Right cardiac atrium (tissue), 5 donors: ENCODE data around the gene CLCN7. TPM values are rescaled to one million over a fixed set of nuclear protein-coding genes. Genes with fewer than 3 reads are reported as not detected.

ENCODE experiments used
- ATAC-seq, 2 donors: fragments of 200-7000 bp; cut with Tn5 transposase; one replicate each; pipeline versions ENCODE4 v1.8.0 to v1.9.1; 2020; ENCODE audit warnings: moderate library complexity in 2 of 2, mild to moderate bottlenecking in 1 of 2
- DNase-seq, 3 donors: peaks; one replicate each; pipeline ENCODE4 v3.0.0-alpha.2; 2020
- H3K27ac ChIP-seq: one replicate; pipeline ENCODE4 v1.5.1; 2013; ENCODE audit warnings: mild to moderate bottlenecking, low read length, control low read depth, moderate library complexity
- H3K27me3 ChIP-seq: one replicate; pipeline ENCODE4 v1.6.1; 2013; ENCODE audit not compliant: control insufficient read depth, insufficient read depth
- H3K4me1 ChIP-seq: one replicate; pipeline ENCODE4 v1.6.1; 2013; ENCODE audit warnings: low read length; ENCODE audit not compliant: control insufficient read depth, insufficient read depth
- H3K4me3 ChIP-seq: one replicate; pipeline ENCODE4 v1.5.1; 2013; ENCODE audit warnings: low read length, control low read depth
- H3K9me3 ChIP-seq: one replicate; pipeline ENCODE4 v1.6.1; 2013; ENCODE audit warnings: low read length; ENCODE audit not compliant: control insufficient read depth
- WGBS: extraction: QIAGEN DNeasy Blood & Tissue Kit; methylation state at CpG from one replicate; pipeline ENCODE4 v1.1.7; 2013; 5-methylcytosine and 5-hydroxymethylcytosine counted together
- intact Hi-C, 4 donors: fragments of 100-400 bp; cut with DNase I; formaldehyde crosslinking; loops; one replicate each; pipeline versions ENCODE4 v1.11.0 to v1.14.0; 2022 to 2023
- polyA plus RNA-seq: library from polyadenylated mRNA; stranded (reverse); fragments of 200-250 nt; gene quantifications from one replicate; pipeline ENCODE4 v1.2.3, GENCODE V29; 2013
- total RNA-seq, 4 donors: library from RNA; stranded (reverse); fragmentation: NEBNext Ultra II Directional; extraction: Animal tissue kit (Norgen Biotek cat#: 25700); gene quantifications; one replicate each; pipeline ENCODE4 v1.2.1, GENCODE V29; 2021
- donor health status: healthy with polysubstance abuse.
- donor health status: DM: no; HTN: yes; CAD: no.
- donor health status: DM: no; HTN: no; CAD: no.
- donor health status: DM: no; HTN: yes; CAD: no; lungs with severe emphysema.
- donor health status: DM: yes; HTN: yes; CAD: no.

The CLCN7 gene
- total and polyA plus RNA-seq, 5 donors = 32.9 to 54.8 (median 47.7) TPM

DNA sequence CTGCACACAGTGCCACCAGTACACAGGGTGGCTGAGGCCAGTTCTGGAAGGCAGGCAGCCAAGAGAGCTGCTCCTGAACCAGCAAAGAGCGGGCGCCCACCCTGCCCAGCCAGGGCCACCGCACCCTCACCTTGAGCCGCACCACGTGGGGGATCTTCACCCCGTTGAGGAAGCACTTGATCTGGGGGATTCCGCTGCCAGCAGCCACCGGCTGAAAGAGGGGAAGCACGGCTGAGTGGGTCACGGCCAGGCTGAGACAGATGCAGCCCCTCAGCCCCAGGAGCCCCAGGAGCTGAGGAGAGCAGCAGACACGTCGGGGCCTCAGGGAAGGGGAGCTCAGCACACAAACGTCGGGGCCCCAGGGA, 15.9 kb downstream of the CLCN7 start:
- Histone ChIP-seq H3K27me3 (no peaks in the 10 kb centered on the region), H3K4me3 (no peak overlapping the region), H3K9me3 (no peaks in the 10 kb centered on the region), H3K4me1 (no peaks in the 10 kb centered on the region), H3K27ac (no peak overlapping the region)
- peak in 1 of 3 donors; percentile 56 for DNase-seq
- WGBS = 77% methylated on average over 14 of the region's 14 CpGs
- intact Hi-C loops = no loop called here
- ATAC-seq = no peak

DNA sequence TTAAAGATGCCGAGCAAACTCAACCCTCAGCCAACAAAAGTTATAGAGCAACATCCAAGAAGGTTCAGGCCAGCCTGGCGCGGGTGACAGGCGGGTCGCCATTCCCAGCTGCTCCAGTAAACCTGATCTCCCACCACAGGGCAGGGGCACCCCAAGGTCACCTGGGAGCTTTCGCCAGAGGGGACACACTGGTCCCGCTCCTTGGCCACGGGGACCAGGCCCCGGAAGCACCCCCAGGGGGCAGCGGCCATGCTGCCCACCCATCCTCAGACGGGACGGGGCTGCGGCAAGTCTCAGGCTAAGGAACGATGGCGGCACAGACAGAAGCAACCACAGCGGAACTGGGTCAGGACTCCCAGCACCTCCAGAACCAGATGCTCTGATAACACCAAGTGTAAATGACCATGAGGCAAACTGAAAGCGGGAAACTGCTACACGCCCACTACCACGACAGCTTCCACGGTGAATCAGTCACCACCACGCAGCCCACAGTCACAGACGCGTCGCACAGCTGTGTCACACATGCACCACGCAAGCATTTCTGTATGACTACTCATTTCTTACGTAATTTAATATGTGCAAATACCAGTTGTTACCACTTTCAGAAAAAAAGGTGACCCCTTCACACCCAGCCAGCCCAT, 16.4 kb downstream of the CLCN7 start:
- DNase-seq (peak in 1 of 3 donors; percentile 36), ATAC-seq (no peak)
- no peak overlapping the region for H3K27ac ChIP-seq
- H3K9me3 ChIP-seq = no peaks in the 10 kb centered on the region
- no peaks in the 10 kb centered on the region for H3K4me1 ChIP-seq
- WGBS = 93% methylated on average over 26 of the region's 26 CpGs
- H3K27me3 ChIP-seq = no peaks in the 10 kb centered on the region
- H3K4me3 ChIP-seq = no peak overlapping the region
- intact Hi-C loops = no loop called here

DNA sequence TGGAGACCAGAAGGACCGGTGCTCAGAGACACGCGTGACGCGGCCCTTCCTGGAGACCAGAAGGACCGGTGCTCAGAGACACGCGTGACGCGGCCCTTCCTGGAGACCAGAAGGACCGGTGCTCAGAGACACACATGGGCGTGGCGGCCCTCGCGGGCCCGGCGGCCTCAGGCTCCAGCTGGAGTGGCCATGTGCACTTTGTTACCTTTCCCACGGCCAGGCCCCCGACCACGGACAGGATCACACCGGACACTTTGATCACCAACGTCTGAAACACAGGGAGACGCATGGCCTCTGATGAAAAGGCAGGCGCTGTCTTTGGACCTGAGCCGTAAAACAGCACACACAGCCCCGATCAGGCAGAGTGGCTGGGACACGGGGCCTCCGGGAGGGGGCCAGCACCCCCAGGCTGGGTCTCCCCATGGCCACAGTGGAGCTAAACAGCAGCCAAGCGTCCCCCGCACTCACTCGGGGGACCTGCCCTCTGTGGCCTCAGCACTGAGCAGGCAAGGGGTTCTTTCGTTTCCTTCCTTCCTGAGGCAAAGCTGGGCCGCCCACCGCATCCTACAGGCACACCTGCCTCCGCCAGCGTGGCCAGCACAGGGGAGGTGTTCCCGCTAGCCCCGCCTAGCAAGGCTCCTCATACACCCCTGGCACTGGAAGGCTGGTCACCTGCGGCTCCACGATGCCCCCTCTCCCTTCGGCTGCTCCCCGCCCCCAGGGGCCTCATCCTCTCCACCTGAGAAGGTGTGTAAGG, 17.2 kb downstream of the CLCN7 start:
- DNase-seq = peak in 2 of 3 donors; percentile 48 to 49
- no peak for ATAC-seq
- Histone ChIP-seq H3K9me3 (no peaks in the 10 kb centered on the region), H3K4me3 (no peak overlapping the region), H3K4me1 (no peaks in the 10 kb centered on the region), H3K27ac (no peak overlapping the region), H3K27me3 (no peaks in the 10 kb centered on the region)
- intact Hi-C loops = no loop called here
- 88% methylated on average over 42 of the region's 42 CpGs for WGBS

DNA sequence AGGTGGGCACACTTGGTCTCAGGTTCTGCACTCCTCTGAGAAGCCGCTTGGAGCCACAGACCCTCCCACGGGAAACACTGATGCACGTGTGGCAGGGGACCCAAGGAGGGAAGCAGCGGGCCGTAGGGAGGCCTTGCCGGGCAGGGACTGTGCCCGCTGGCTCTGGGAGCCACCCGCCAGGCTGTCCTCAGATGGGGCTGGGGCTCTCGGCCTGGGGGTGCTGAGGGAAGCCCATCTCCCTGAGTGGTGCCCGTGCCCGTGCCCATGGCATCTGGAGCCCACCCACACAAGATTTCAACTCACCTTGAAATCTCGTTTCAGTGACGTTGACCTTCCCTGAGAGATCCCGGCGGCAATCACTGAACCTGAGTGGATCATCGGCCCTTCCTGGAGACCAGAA, 17.9 kb downstream of the CLCN7 start:
- Histone ChIP-seq H3K27me3 (no peaks in the 10 kb centered on the region), H3K27ac (no peak overlapping the region), H3K9me3 (no peaks in the 10 kb centered on the region), H3K4me1 (no peaks in the 10 kb centered on the region), H3K4me3 (no peak overlapping the region)
- 91% methylated on average over 16 of the region's 16 CpGs for WGBS
- ATAC-seq (no peak), DNase-seq (peak in 2 of 3 donors; percentile 26 to 37)
- intact Hi-C loops = no loop called here

DNA sequence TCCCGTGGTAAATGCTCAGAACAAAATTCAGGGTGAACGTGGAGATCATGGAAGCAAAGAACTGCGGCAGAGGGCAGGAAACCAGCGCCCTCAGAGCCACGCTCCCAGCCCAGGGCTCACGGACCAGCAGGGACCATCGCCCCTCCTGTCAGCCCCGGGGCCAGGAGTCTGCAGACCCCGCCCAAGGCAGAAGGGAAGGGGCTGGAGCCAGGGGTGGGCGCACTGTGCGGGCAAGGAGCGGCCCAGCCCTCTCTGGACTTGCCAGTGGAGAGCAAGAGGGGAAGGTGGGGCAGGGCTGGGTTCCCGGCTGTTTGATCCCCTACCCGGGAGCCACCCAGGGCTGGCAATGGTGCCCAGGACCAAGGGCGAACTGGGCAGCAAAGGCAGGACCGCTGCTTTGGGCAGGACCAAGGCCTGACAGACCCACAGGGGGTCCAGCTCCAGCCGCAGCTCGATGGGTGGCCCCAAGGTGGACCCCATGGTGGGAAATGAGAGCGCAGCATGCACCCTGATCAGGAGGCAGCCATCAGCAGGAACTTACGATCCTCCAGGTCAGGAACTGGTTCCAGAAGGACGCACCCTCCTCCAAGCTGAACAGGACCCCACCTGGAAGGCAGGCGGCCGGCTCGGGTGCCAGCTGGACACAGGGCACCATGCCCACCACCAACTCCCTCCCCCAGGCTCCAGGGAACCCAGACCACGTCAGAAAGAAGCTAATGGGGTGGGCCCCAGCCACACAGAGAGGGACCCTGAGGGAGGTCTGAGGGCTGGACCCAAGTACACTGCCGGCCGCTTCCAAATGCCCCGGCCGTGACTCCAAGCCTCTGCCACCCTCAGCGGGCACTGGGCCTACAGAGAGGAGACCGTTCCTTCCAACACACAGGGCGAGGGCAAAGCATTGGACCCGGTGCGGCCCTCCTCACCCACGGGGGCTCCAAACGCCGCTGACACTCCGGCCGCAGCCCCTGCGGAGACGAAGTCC, 19.3 kb downstream of the CLCN7 start:
- no peak overlapping the region for H3K4me3 ChIP-seq
- ATAC-seq = no peak
- no peaks in the 10 kb centered on the region for H3K4me1 ChIP-seq
- no peak overlapping the region for H3K27ac ChIP-seq
- DNase-seq = peak in 1 of 3 donors; percentile 39
- H3K27me3 ChIP-seq = no peaks in the 10 kb centered on the region
- intact Hi-C loops = no loop called here
- no peaks in the 10 kb centered on the region for H3K9me3 ChIP-seq
- WGBS = 93% methylated on average over 41 of the region's 41 CpGs

DNA sequence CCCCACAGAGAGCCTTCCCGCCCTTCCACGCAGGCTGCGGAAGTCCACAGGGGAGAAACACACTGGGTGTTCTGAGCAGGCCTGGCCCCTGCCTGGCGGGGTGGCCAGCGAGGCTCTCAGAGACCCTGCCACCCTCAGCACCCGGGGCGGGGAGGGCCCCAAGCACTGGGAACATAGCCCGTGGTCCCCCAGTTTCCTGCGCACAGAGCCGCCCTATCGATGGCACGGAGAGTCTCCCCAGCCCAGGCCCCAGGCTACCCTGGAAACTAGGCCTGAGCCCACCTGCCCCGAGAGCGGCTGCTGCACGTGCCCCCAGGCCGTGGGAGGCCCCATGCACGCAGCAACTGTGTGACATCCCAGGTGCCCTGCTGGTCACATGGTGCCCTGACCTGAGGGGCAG, 20.3 kb downstream of the CLCN7 start:
- 93% methylated on average over 17 of the region's 17 CpGs for WGBS
- Histone ChIP-seq H3K4me3 (no peak overlapping the region), H3K9me3 (no peaks in the 10 kb centered on the region), H3K27ac (no peak overlapping the region), H3K27me3 (no peaks in the 10 kb centered on the region), H3K4me1 (no peaks in the 10 kb centered on the region)
- ATAC-seq (no peak), DNase-seq (peak in 1 of 3 donors; percentile 51)
- intact Hi-C loops = no loop called here

DNA sequence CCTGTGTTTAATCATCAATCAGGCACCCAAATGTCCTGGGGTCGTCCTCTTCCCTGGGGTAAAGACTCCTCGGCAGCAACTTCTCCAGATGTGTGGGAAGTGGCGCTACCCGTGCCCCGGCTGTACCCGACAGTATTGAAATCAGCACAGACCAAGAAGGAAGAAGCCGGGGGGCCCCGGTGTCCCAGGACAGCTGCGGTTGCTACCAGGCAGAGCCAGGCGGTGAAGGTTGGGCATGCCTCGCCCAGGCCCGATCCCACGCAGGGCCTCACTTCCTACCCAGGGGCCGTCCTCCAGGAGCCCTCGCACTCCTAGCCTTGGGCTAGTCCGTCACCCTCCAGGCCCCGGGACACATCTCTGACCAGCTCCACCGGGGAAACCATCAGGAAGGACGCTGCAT, 21.5 kb downstream of the CLCN7 start:
- Histone ChIP-seq H3K27ac (no peak overlapping the region), H3K9me3 (no peaks in the 10 kb centered on the region), H3K4me1 (no peaks in the 10 kb centered on the region), H3K4me3 (no peak overlapping the region), H3K27me3 (no peaks in the 10 kb centered on the region)
- no peak for ATAC-seq
- intact Hi-C loops = no loop called here
- 94% methylated on average over 19 of the region's 19 CpGs for WGBS
- peak in 1 of 3 donors; percentile 40 for DNase-seq

DNA sequence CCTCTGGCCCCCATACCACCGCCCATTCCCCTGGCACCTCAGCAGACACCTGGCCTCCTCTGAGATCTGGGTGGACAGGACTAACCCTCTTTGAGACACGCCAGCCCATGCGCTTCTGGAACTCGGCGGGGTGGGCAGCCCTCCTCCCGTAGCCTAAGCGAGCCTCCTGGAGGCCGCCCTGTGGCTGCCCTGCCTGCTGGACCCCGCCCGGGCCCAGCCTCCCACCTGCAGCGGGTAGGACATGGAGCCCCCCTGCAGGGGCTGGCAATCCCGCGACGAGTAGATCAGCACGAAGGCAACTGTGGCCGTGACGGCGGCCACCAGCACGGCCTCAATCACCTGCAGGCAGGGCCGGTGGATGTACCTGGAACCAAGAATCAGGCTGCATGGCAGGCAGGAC, 22.3 kb downstream of the CLCN7 start:
- H3K4me3 ChIP-seq = no peak overlapping the region
- no peaks in the 10 kb centered on the region for H3K9me3 ChIP-seq
- intact Hi-C loops = no loop called here
- ATAC-seq (no peak), DNase-seq (no peak)
- no peak overlapping the region for H3K27ac ChIP-seq
- H3K27me3 ChIP-seq = no peaks in the 10 kb centered on the region
- 95% methylated on average over 20 of the region's 20 CpGs for WGBS
- H3K4me1 ChIP-seq = no peaks in the 10 kb centered on the region

DNA sequence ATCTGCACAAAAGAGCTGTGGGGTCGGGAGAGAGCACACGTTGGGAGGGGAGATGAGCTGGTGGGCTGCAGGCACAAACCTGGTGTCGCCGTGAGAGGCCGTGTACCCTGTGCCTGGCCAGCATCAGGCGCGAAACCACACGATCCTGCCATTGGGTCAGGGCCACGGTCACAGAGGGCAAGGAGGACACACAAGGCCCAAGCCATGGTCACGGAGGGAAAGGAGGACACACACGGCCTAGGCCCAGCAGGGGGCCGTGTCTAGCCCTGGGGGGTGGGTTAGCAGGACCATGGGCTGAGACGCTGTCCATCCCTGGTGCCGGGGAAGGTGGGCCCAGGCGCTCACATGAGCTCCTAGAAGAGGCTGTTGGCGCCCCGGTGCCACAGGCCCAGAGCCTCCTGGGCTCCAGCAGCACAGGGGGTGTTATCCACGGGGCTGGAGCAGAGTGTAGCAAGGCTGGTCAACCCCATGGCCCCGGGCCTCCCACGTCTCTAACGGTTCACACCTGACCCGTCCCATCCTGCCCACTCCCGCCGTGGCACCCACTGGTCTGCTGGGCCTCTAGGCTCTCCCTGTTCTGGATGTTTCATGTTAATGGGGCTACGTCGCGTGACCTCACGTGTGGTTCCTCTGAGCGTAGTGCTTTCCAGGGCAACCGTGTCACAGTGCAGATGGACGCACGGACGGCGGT, 23.0 kb downstream of the CLCN7 start:
- Histone ChIP-seq H3K27ac (no peak overlapping the region), H3K4me3 (no peak overlapping the region), H3K9me3 (no peaks in the 10 kb centered on the region), H3K4me1 (no peaks in the 10 kb centered on the region), H3K27me3 (no peaks in the 10 kb centered on the region)
- intact Hi-C loops = no loop called here
- no peak for ATAC-seq
- DNase-seq = no peak
- 93% methylated on average over 34 of the region's 34 CpGs for WGBS

DNA sequence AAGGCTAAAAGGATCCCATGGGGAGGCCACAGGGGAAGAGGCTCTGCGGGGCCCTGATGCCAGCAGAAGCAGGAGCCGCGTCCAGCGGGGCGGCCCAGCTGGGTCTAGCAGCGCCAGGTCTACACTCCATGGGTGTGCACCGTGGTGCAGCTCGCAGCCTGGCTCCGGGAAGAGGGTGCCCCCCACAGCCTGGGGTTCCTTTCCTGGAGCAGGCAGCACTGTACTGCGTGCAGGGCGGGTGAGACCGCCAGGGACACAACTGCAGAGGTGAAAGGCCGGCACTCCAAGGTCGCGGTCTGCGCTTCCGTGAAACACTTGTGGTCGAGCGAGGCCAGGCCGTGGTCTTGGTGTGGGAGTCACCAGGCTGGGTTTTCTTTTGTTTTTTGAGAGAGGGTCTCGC, 24.0 kb downstream of the CLCN7 start:
- H3K4me3 ChIP-seq = no peak overlapping the region
- H3K4me1 ChIP-seq = no peaks in the 10 kb centered on the region
- intact Hi-C loops = no loop called here
- no peak for DNase-seq
- 95% methylated on average over 21 of the region's 21 CpGs for WGBS
- no peak overlapping the region for H3K27ac ChIP-seq
- no peaks in the 10 kb centered on the region for H3K27me3 ChIP-seq
- no peaks in the 10 kb centered on the region for H3K9me3 ChIP-seq
- ATAC-seq = no peak
